Naive B cell (primary cell): ENCODE results near the gene ULK4. TPM values are rescaled to one million over a fixed set of nuclear protein-coding genes. Genes with fewer than 3 reads are reported as not detected.

ENCODE experiments used
- ATAC-seq, 2 donors: fragments of 150-1000 bp; cut with Tn5 transposase; 2 replicates each; pipeline ENCODE4 v1.10.0; 2021; ENCODE audit warnings: low read depth in 2 of 2, mild to moderate bottlenecking in 2 of 2, moderate library complexity in 2 of 2
- DNase-seq: peaks from one replicate; pipeline ENCODE4 v3.0.0; 2022
- H3K27ac Mint-ChIP-seq, 6 donors: one replicate each; pipeline ENCODE4 v1.8.0; 2020 to 2022; ENCODE audit warnings: mild to moderate bottlenecking in 6 of 6, mixed read lengths in 6 of 6, moderate library complexity in 5 of 6, inconsistent platforms in 2 of 6
- H3K27me3 Mint-ChIP-seq, 3 donors: one replicate each; pipeline ENCODE4 v1.8.0; 2021 to 2022; ENCODE audit warnings: mixed read lengths in 3 of 3, mild to moderate bottlenecking in 1 of 3
- H3K36me3 Mint-ChIP-seq, 2 donors: one replicate each; pipeline ENCODE4 v1.8.0; 2020 to 2022; ENCODE audit warnings: mixed read lengths in 2 of 2, inconsistent platforms in 1 of 2, mild to moderate bottlenecking in 1 of 2
- H3K4me1 Mint-ChIP-seq, 3 donors: one replicate each; pipeline ENCODE4 v1.8.0; 2020 to 2022; ENCODE audit warnings: mixed read lengths in 3 of 3, inconsistent platforms in 1 of 3, mild to moderate bottlenecking in 1 of 3, moderate library complexity in 1 of 3
- H3K4me3 Mint-ChIP-seq, 8 donors: one replicate each; pipeline ENCODE4 v1.8.0; 2020 to 2022; ENCODE audit warnings: mild to moderate bottlenecking in 8 of 8, mixed read lengths in 8 of 8, moderate library complexity in 8 of 8, inconsistent platforms in 2 of 8
- H3K9me3 Mint-ChIP-seq, 7 donors: one replicate each; pipeline ENCODE4 v1.8.0; 2020 to 2022; ENCODE audit warnings: mixed read lengths in 7 of 7, mild to moderate bottlenecking in 5 of 7, inconsistent platforms in 2 of 7, moderate library complexity in 1 of 7
- polyA plus RNA-seq, 6 donors: library from polyadenylated mRNA; unstranded; fragments of 300-500 nt; fragmentation: Illumina TruSeq; gene quantifications; one replicate each; pipeline ENCODE4 v1.2.3, GENCODE V29; 2021; ENCODE audit warnings: low read depth in 6 of 6

The ULK4 gene
- polyA plus RNA-seq, 6 donors from 2014 or later: 5.5 to 20.8 (median 10.3) TPM

DNA sequence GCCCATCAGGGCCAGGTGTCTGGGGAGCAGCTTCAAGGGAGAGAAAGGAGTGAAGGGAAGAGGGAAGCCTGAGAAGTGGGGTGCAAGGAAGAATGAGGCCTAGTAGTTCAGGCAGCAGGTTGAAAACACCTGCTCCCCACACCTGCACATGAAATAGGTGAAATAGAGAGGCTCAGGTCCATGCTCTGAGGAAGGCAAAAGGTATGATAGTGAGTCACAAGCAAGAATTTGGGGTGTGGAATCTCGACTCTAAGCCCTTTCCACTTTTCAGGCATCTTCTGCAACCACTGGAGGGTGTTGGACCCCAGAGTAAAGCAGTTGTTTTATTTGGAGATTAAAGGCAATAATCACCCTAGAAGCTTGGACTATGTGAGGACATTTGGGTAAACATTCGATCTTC is 605.1 kb downstream of the ULK4 start:
- Mint-ChIP-seq H3K27ac (no peak overlapping the region), H3K36me3 (peaks cover 4 to 18% of the 10 kb centered on the region in 2 donors), H3K27me3 (no peaks in the 10 kb centered on the region), H3K9me3 (peaks cover 0 to 5% (median 0%) of the 10 kb centered on the region in 7 donors), H3K4me3 (no peak overlapping the region), H3K4me1 (no peaks in the 10 kb centered on the region)
- ATAC-seq (no peak), DNase-seq (no peak)

DNA sequence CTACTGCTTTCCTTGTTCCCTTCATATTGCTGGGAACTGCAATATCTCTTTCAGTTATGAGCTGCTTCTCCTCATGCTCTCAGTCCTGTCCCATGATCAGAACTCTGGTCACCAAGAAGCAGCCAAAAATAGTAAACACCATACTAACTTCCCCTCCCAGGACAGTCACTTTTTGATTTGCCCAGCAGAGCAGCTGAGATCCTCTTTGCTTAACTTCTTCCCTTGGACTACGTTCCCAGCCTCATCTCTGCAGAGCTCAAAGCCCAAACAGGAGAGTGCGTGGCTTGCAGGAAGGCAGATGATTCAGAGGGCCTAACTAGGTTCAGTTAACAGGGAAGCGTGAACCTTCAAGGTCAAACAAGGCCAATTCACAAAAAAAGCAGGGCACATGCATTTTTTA is 609.4 kb downstream of the ULK4 start:
- Mint-ChIP-seq H3K4me1 (no peaks in the 10 kb centered on the region), H3K4me3 (no peak overlapping the region), H3K27me3 (no peaks in the 10 kb centered on the region), H3K9me3 (no peaks in the 10 kb centered on the region), H3K27ac (no peak overlapping the region), H3K36me3 (no peaks in the 10 kb centered on the region)
- no peak for ATAC-seq
- no peak for DNase-seq

DNA sequence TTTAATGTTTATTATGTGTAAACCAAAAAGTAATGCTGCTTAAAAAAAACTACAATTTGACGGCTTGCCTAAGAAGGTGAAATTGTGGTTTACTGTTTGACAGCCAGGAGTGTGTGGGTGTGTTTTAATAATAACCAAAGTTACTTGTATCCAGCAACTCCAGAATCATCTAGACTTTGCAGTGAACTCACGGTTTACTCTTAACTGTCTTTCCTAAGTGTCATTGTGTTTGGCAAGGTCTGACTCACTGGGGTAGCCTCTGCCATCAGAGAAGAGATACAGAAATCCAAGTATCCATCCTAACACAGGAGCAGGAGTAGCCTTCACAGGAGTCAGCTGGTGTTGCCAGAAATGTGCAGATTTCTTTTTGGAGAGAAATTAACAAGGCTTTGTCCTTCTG is 611.5 kb downstream of the ULK4 start:
- Mint-ChIP-seq H3K4me3 (no peak overlapping the region), H3K36me3 (no peaks in the 10 kb centered on the region), H3K4me1 (no peaks in the 10 kb centered on the region), H3K27me3 (no peaks in the 10 kb centered on the region), H3K9me3 (peaks cover 0 to 4% (median 2%) of the 10 kb centered on the region in 7 donors), H3K27ac (no peak overlapping the region)
- DNase-seq: no peak
- no peak for ATAC-seq

DNA sequence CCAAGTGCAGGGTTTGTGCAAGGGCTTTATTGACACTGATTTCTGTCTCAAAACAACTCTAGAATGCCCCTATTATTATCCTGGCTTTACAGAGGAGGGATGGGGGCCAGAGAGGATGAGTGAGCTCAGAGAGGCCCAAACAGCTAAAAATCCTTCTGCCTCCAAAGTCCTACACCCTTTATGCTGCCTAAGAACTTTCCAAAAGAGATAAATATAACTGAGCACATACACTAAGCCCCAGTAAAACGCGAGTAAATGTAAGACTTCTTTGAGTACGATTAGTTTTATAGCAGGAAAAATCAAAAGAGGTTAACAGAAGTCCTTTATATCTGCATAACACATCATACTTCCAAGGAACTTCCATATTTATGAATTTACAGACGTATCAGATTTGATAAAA is 613.5 kb downstream of the ULK4 start:
- ATAC-seq (no peak), DNase-seq (no peak)
- no peak overlapping the region for H3K27ac Mint-ChIP-seq
- no peaks in the 10 kb centered on the region for H3K27me3 Mint-ChIP-seq
- H3K4me1 Mint-ChIP-seq: peaks cover 0 to 5% (median 4%) of the 10 kb centered on the region in 3 donors
- peaks cover 0 to 21% (median 15%) of the 10 kb centered on the region in 7 donors for H3K9me3 Mint-ChIP-seq
- no peak overlapping the region for H3K4me3 Mint-ChIP-seq
- H3K36me3 Mint-ChIP-seq: peaks cover 0 to 5% of the 10 kb centered on the region in 2 donors

DNA sequence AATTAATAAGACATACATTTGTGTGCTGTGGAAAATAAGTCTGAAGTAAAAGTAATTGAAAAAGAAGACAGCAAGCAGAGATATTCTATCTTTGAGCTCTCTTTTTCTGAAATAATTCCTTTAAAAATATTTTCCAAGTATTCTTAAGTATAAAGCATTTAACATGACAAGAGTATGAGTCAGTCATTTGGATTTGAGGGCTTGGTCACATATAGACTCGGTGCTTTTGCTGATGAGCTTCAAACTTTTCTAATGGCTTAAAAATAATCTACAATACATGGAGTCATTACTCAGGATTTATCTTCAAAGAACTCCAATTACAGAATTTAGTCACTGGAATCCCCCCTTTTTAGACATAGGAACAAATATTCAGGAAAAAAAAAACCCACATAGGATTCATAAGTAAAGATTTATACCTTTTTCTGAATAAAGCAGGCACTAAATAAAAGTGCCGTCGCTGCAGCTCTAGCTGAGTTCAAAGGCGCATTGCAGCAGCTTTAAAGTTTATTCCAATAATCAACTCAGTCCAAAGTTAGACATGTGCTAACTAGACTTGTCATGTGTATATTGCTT is 615.1 kb downstream of the ULK4 start:
- Mint-ChIP-seq H3K9me3 (peaks cover 3 to 21% (median 15%) of the 10 kb centered on the region in 7 donors), H3K4me3 (no peak overlapping the region), H3K27ac (no peak overlapping the region), H3K4me1 (peaks cover 9 to 19% (median 12%) of the 10 kb centered on the region in 3 donors), H3K36me3 (peaks cover 0 to 7% of the 10 kb centered on the region in 2 donors), H3K27me3 (no peaks in the 10 kb centered on the region)
- no peak for DNase-seq
- ATAC-seq: no peak

DNA sequence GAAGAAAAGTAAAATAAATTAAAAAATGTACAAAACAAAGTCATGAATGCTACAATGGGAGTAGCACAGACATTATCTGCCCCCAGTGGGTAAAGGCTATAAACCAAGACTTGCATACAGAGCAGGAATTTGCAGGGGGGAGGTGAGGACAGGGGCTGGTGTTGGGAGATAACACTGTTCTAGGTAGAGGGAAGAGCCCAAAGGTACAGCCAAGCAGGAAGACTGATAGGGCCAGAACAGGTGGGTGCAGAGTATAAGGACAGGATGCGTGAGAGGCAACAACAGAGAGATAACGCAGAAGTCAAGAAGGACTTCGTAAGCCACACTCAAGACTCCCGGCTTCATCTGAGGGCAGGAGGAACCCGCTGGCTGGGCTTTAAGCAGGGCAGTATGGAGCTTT is 616.1 kb downstream of the ULK4 start:
- DNase-seq (no peak), ATAC-seq (no peak)
- no peak overlapping the region for H3K4me3 Mint-ChIP-seq
- H3K36me3 Mint-ChIP-seq: peaks cover 0 to 7% of the 10 kb centered on the region in 2 donors
- peaks cover 3 to 21% (median 15%) of the 10 kb centered on the region in 7 donors for H3K9me3 Mint-ChIP-seq
- no peak overlapping the region for H3K27ac Mint-ChIP-seq
- no peaks in the 10 kb centered on the region for H3K27me3 Mint-ChIP-seq
- H3K4me1 Mint-ChIP-seq: peaks cover 9 to 19% (median 12%) of the 10 kb centered on the region in 3 donors

DNA sequence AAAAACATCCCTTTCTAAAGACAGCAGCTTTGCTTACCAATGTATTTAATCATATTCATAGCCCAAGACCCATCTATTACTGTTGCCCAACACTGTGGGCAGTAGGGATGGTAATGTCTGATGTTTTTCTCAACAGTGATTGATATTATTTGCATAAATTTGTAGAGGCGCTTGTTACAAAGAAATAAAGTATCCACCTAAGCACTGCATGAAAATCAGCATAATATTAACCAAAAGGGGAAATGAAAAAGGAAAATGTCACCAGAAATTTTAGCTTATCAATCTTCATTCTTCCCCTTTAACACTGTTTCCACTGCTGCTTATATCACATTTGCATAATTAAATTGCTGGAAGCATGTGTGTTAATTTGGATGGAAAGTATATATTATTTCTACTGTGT is 622.1 kb downstream of the ULK4 start:
- Mint-ChIP-seq H3K9me3 (peaks cover 3 to 10% (median 6%) of the 10 kb centered on the region in 7 donors), H3K27me3 (no peaks in the 10 kb centered on the region), H3K4me1 (peaks cover 16 to 26% (median 24%) of the 10 kb centered on the region in 3 donors), H3K27ac (no peak overlapping the region), H3K36me3 (peaks cover 0 to 7% of the 10 kb centered on the region in 2 donors), H3K4me3 (no peak overlapping the region)
- peak; percentile 1 for DNase-seq
- ATAC-seq: peak; percentile 14 to 46

DNA sequence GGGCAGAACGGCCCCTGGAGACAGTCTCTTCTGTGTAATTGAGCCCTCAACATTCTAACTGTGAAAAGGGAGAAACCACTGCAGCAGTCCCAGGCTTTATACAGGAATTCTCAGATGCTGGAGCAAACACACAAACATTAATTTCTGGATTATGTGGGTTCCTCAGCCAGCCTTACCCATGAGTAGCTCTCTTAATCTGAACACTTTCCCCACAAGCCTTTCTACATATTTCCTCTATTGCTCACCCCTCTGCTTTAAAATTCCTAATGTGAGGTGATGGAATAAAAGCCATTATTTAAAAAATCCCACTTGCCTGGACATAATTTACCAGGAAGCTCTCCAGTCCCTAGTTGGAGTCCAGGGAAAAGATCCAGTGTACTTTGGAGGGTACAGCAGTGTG is 623.6 kb downstream of the ULK4 start:
- Mint-ChIP-seq H3K27ac (no peak overlapping the region), H3K4me3 (no peak overlapping the region)

DNA sequence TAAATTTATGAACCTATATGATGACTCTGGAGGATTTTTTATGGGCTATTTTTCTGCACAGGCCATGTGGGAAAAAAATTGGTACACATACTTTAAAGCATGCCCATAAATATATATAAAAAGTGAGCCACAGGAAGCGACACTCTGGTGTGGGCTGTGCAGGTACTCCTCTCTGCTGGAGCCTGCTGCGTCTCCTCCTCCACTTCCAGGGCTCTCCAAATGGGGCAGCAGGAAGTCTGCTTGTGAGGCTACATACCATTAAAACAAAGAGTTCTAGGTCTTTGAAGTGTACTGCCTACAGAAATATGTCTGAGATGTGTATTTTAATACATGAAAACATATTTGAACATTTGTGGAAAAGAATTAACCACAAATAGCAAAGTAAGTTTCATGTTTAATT is 627.5 kb downstream of the ULK4 start:
- Mint-ChIP-seq H3K4me1 (peaks cover 3 to 10% (median 3%) of the 10 kb centered on the region in 3 donors), H3K9me3 (no peaks in the 10 kb centered on the region), H3K4me3 (no peak overlapping the region), H3K27me3 (no peaks in the 10 kb centered on the region), H3K36me3 (no peaks in the 10 kb centered on the region), H3K27ac (no peak overlapping the region)
- ATAC-seq (no peak), DNase-seq (no peak)

More for the DNA sequence above, 623.6 kb downstream of the ULK4 start:
- Mint-ChIP-seq H3K27me3 (no peaks in the 10 kb centered on the region), H3K4me1 (peaks cover 16 to 20% (median 19%) of the 10 kb centered on the region in 3 donors), H3K36me3 (peaks cover 0 to under 1% of the 10 kb centered on the region in 2 donors), H3K9me3 (peaks cover 0 to 4% (median 0%) of the 10 kb centered on the region in 7 donors)
- ATAC-seq (no peak), DNase-seq (no peak)

DNA sequence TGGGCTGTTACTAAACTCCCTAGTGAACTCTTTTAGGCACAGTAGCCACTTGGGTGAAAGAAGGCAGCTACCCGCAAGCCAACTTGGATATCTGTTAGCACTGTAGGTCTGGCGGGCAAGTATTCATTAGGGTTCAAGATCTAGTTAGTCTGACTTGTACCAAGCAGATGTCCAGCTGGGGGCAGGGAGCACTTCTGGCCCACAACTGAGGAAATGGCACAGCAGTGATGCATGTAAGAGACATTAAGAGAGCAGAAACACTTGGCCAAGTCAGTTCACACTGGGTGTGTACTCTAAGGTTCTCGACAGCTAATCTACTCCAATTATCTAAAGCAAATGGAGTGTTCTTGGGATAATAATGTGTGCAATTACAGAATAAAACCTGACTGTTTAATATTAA is 630.9 kb downstream of the ULK4 start:
- peak overlapping the region in 1 of 6 donors; percentile 18 for H3K27ac Mint-ChIP-seq
- no peaks in the 10 kb centered on the region for H3K27me3 Mint-ChIP-seq
- peaks cover 0 to 6% (median 0%) of the 10 kb centered on the region in 3 donors for H3K4me1 Mint-ChIP-seq
- ATAC-seq (no peak), DNase-seq (no peak)
- no peaks in the 10 kb centered on the region for H3K36me3 Mint-ChIP-seq
- H3K4me3 Mint-ChIP-seq: no peak overlapping the region
- no peaks in the 10 kb centered on the region for H3K9me3 Mint-ChIP-seq

DNA sequence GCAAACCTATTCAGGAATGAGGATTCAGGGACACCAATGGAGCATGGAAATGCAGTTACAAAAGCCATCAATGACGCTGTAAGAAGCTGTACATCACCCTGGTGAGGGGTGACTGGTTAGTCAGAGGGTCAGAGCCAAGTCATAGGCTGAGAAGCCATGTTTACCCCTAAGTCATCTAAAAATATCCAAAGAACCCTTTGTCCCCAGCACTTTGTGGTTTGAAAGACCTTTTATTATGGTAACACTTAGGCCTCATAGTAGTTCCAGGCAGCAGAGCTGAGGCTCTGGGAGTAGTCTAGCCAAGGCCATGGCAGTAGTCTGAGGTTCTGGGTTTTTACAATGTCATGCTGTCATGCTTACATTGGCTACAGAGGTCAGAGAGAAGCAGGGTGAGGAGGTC is 631.4 kb downstream of the ULK4 start:
- ATAC-seq (no peak), DNase-seq (no peak)
- H3K4me1 Mint-ChIP-seq: peaks cover 0 to 6% (median 0%) of the 10 kb centered on the region in 3 donors
- no peaks in the 10 kb centered on the region for H3K36me3 Mint-ChIP-seq
- no peak overlapping the region for H3K4me3 Mint-ChIP-seq
- H3K27me3 Mint-ChIP-seq: no peaks in the 10 kb centered on the region
- H3K9me3 Mint-ChIP-seq: no peaks in the 10 kb centered on the region
- H3K27ac Mint-ChIP-seq: peak overlapping the region in 1 of 6 donors; percentile 61

DNA sequence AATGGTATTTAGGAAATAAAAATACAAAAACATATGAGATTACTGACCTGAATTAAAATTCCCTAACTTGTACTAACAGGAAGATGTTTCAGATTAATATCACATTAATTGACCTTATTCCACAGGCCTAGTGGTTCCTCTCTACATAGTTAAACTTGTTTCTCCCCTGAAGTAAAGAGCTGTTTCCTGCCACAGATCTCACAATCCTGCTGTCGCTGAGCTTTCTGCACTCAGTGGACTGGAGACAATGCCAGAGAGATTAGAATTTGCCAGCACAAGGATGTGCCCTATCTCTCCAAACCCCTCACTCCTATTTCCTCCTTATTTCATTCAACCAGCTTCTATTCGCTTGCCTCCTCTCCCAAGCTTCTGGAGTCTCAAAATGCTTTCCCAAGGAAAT is 632.0 kb downstream of the ULK4 start:
- DNase-seq: no peak
- Mint-ChIP-seq H3K4me3 (no peak overlapping the region), H3K27me3 (no peaks in the 10 kb centered on the region), H3K9me3 (no peaks in the 10 kb centered on the region), H3K4me1 (peaks cover 0 to 6% (median 0%) of the 10 kb centered on the region in 3 donors), H3K27ac (peak overlapping the region in 1 of 6 donors; percentile 79), H3K36me3 (no peaks in the 10 kb centered on the region)
- no peak for ATAC-seq

DNA sequence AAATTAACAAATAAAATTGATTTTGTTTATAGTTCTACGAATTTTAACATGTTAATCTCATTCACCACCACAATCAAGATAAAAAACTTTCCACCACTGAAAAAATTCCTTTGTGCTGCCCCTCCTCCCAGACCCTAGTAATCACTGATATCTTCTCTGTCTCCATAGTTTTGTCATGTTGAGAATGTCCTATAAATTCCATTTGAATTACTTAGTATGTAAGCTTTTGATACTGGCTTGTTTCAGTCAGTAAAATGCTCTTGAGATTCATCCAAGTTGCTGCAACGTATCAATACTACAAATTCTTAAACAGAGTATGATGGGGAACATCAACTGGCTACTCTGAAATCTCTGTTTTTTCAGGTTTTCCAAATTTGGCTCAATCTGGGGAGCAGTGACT is 633.0 kb downstream of the ULK4 start:
- Mint-ChIP-seq H3K27ac (no peak overlapping the region), H3K4me1 (peaks cover 0 to 6% (median 0%) of the 10 kb centered on the region in 3 donors), H3K36me3 (no peaks in the 10 kb centered on the region), H3K4me3 (no peak overlapping the region), H3K27me3 (no peaks in the 10 kb centered on the region), H3K9me3 (no peaks in the 10 kb centered on the region)
- no peak for ATAC-seq
- no peak for DNase-seq

DNA sequence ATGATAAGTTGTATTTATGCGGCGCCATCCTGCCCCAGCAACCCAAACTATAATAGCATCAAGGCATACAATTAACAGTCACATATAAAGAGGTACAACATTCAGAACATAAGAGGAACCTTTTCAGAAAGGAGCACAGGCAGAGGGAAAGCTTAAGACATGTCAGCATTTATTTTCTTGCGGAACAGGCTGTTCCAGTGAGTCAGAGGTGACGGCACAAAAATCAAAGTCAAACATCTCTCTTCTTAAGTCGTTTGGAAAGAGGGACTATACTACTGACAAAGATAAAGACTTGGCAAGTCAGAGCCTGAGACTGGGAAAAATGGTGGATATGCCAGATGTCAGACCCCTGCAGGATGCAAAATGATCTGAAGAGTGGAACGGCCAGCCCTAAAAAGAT is 634.2 kb downstream of the ULK4 start:
- Mint-ChIP-seq H3K4me3 (no peak overlapping the region), H3K4me1 (peaks cover 0 to 6% (median 0%) of the 10 kb centered on the region in 3 donors), H3K27ac (no peak overlapping the region), H3K9me3 (no peaks in the 10 kb centered on the region), H3K27me3 (no peaks in the 10 kb centered on the region), H3K36me3 (no peaks in the 10 kb centered on the region)
- ATAC-seq: no peak
- DNase-seq: no peak

DNA sequence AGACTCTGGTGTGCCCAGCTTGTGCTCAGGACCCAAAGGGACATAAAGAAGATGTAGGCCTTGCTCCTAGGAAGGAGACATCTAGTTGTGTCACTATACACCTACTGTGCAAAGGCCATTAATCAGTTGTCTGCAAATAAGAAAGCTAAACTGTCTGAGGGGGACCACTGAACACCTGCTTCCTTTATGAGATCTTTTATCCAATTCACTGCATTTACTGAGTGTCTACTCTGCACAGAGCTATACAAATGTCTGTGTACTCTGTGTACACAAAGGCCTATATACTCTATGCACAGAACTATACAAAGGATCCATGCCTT is 637.8 kb downstream of the ULK4 start:
- no peaks in the 10 kb centered on the region for H3K27me3 Mint-ChIP-seq
- peak overlapping the region in 2 of 6 donors; percentile 4 to 37 for H3K27ac Mint-ChIP-seq
- H3K4me3 Mint-ChIP-seq: no peak overlapping the region
- DNase-seq (no peak), ATAC-seq (no peak)
- H3K36me3 Mint-ChIP-seq: no peaks in the 10 kb centered on the region
- H3K9me3 Mint-ChIP-seq: no peaks in the 10 kb centered on the region
- H3K4me1 Mint-ChIP-seq: no peaks in the 10 kb centered on the region
